Prostate gland (tissue), 2 donors: ENCODE measurements around the gene GLMN.

Experiments used
- POLR2A ChIP-seq: fragments of 450-650 bp; IDR thresholded peaks from one replicate; pipeline ENCODE4 v1.6.1; 2016; ENCODE audit warnings: antibody characterized with exemption, mild to moderate bottlenecking
- TF ChIP-seq, protein P1 (sequence below), 4 experiments: fragments of 200-600 bp in 2 of 4; fragments of 450-650 bp in 2 of 4; sonication (generic) in 2 of 4; IDR thresholded peaks; 1 replicate in 3 of 4; 2 replicates in 1 of 4; pipeline ENCODE4 v1.5.1; 2016 to 2019; ENCODE audit warnings: antibody characterized with exemption in 4 of 4, mild to moderate bottlenecking in 2 of 4, moderate library complexity in 2 of 4

DNA sequence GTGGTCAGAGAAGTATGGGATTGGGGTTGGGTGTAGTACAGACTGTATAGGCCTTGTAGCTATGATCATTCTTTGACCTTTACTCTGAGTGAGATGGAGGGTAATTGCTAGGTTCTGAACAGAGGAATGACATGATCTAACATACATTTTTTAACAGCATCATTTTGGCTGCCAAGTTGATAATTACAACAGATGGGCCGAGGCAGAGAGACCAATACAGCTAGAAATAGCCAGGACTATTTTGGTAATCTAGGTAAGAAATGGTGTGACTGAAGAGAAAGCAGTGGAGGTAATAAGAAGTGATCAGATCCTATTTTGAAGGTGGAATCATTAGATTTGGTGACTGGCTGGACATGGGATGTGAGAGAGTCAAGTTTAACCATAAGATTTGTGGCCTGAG, 43.6 kb upstream of the GLMN start:
- TF ChIP-seq POLR2A = no peak
- TF ChIP-seq, protein P1, sequence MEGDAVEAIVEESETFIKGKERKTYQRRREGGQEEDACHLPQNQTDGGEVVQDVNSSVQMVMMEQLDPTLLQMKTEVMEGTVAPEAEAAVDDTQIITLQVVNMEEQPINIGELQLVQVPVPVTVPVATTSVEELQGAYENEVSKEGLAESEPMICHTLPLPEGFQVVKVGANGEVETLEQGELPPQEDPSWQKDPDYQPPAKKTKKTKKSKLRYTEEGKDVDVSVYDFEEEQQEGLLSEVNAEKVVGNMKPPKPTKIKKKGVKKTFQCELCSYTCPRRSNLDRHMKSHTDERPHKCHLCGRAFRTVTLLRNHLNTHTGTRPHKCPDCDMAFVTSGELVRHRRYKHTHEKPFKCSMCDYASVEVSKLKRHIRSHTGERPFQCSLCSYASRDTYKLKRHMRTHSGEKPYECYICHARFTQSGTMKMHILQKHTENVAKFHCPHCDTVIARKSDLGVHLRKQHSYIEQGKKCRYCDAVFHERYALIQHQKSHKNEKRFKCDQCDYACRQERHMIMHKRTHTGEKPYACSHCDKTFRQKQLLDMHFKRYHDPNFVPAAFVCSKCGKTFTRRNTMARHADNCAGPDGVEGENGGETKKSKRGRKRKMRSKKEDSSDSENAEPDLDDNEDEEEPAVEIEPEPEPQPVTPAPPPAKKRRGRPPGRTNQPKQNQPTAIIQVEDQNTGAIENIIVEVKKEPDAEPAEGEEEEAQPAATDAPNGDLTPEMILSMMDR (IDR thresholded peaks at IDR 0.05) = no peak
